Measurements from ENCODE around the gene ADAM30. TPM values are rescaled to one million over a fixed set of nuclear protein-coding genes. Genes with fewer than 3 reads are reported as not detected.

Gene ADAM30
- polyA plus RNA-seq, 2 donors = not detected

- Histone ChIP-seq H3K36me3 (ENCODE audit: control insufficient read depth in 2 of 2, insufficient read depth in 2 of 2, low read length in 1 of 2) (peaks cover 6 to 18% of the 10 kb centered on the region in 2 donors), H3K4me3 (ENCODE audit: low read depth in 1 of 2, low read length in 2 of 2) (no peak overlapping the region), H3K27ac (ENCODE audit: low read depth in 2 of 2, low read length in 1 of 2) (no peak overlapping the region), H3K27me3 (ENCODE audit: control insufficient read depth in 1 of 2, insufficient read depth in 2 of 2, low read length in 2 of 2) (no peaks in the 10 kb centered on the region), H3K4me1 (ENCODE audit: control insufficient read depth in 2 of 2, insufficient read depth in 2 of 2, low read length in 1 of 2) (peaks cover 0 to 2% of the 10 kb centered on the region in 2 donors), H3K9me3 (ENCODE audit: control insufficient read depth in 2 of 2, insufficient read depth in 1 of 2, low read depth in 1 of 2, low read length in 1 of 2) (peaks cover 0 to 7% of the 10 kb centered on the region in 2 donors)
- WGBS, 2 donors = 73 to 81% methylated on average over 4 of the region's 4 CpGs
Measured at GRCh38 chr1:119910618-119911017, 14.3 kb upstream of the ADAM30 start.

GRCh38 chr1:119909890-119910596 is 13.7 kb upstream of the ADAM30 start:
- 70 to 71% methylated on average over 9 of the region's 9 CpGs for WGBS, 2 donors
- H3K27ac ChIP-seq (ENCODE audit: low read depth in 2 of 2, low read length in 1 of 2) = no peak overlapping the region
- H3K4me3 ChIP-seq (ENCODE audit: low read depth in 1 of 2, low read length in 2 of 2) = no peak overlapping the region
- H3K4me1 ChIP-seq (ENCODE audit: control insufficient read depth in 2 of 2, insufficient read depth in 2 of 2, low read length in 1 of 2) = peaks cover 0 to 2% of the 10 kb centered on the region in 2 donors
- peaks cover under 1 to 12% of the 10 kb centered on the region in 2 donors for H3K36me3 ChIP-seq (ENCODE audit: control insufficient read depth in 2 of 2, insufficient read depth in 2 of 2, low read length in 1 of 2)
- H3K9me3 ChIP-seq (ENCODE audit: control insufficient read depth in 2 of 2, insufficient read depth in 1 of 2, low read depth in 1 of 2, low read length in 1 of 2) = peaks cover 0 to 7% of the 10 kb centered on the region in 2 donors
- no peaks in the 10 kb centered on the region for H3K27me3 ChIP-seq (ENCODE audit: control insufficient read depth in 1 of 2, insufficient read depth in 2 of 2, low read length in 2 of 2)

GRCh38 chr1:119908661-119909060 is 12.3 kb upstream of the ADAM30 start:
- H3K27me3 ChIP-seq (ENCODE audit: control insufficient read depth in 1 of 2, insufficient read depth in 2 of 2, low read length in 2 of 2) = no peaks in the 10 kb centered on the region
- 88 to 91% methylated on average over 3 of the region's 3 CpGs for WGBS, 2 donors
- no peak overlapping the region for H3K4me3 ChIP-seq (ENCODE audit: low read depth in 1 of 2, low read length in 2 of 2)
- H3K27ac ChIP-seq (ENCODE audit: low read depth in 2 of 2, low read length in 1 of 2) = no peak overlapping the region
- H3K9me3 ChIP-seq (ENCODE audit: control insufficient read depth in 2 of 2, insufficient read depth in 1 of 2, low read depth in 1 of 2, low read length in 1 of 2) = peaks cover 0 to 7% of the 10 kb centered on the region in 2 donors
- H3K36me3 ChIP-seq (ENCODE audit: control insufficient read depth in 2 of 2, insufficient read depth in 2 of 2, low read length in 1 of 2) = peaks cover 0 to 7% of the 10 kb centered on the region in 2 donors
- peaks cover 0 to 2% of the 10 kb centered on the region in 2 donors for H3K4me1 ChIP-seq (ENCODE audit: control insufficient read depth in 2 of 2, insufficient read depth in 2 of 2, low read length in 1 of 2)

DNA sequence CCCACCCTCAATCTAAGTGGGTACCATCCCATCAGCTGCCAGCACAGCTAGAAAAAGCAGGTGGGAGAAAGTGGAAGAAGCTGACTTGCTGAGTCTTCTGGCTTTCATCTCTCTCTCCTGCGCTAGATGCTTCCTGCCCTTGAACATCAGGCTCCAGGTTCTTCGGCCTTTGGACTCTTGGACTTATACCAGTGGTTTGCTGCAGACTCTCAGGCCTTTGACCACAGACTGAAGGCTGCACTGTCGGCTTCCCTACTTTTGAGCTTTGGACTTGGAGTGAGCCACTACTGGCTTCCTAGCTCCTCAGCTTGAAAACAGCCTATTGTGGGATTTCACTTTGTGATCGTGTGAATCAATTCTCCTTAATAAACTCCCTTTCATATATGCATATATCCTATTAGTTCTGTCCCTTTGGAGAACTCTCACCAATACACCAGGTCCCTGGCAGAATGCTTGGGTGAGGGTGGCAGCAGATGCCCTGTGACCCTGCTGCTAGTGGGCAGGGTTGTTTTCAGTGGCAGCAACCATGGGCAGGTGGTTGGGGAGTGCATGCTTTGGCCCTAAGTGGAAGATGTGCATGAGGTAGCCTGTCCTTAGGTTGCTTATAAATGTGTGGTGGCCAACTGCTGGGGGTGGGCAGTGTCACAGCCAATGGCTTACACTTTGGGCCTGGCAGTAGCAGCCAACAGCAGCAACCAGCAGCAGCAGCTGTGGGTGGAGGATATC is 10.8 kb upstream of the ADAM30 start:
- peaks cover 0 to 2% of the 10 kb centered on the region in 2 donors for H3K4me1 ChIP-seq (ENCODE audit: control insufficient read depth in 2 of 2, insufficient read depth in 2 of 2, low read length in 1 of 2)
- no peak overlapping the region for H3K4me3 ChIP-seq (ENCODE audit: low read depth in 1 of 2, low read length in 2 of 2)
- no peaks in the 10 kb centered on the region for H3K27me3 ChIP-seq (ENCODE audit: control insufficient read depth in 1 of 2, insufficient read depth in 2 of 2, low read length in 2 of 2)
- no peak overlapping the region for H3K27ac ChIP-seq (ENCODE audit: low read depth in 2 of 2, low read length in 1 of 2)
- H3K9me3 ChIP-seq (ENCODE audit: control insufficient read depth in 2 of 2, insufficient read depth in 1 of 2, low read depth in 1 of 2, low read length in 1 of 2) = peaks cover 0 to 7% of the 10 kb centered on the region in 2 donors
- WGBS, 2 donors = 86 to 93% methylated on average over 4 of the region's 4 CpGs
- peaks cover 0 to 7% of the 10 kb centered on the region in 2 donors for H3K36me3 ChIP-seq (ENCODE audit: control insufficient read depth in 2 of 2, insufficient read depth in 2 of 2, low read length in 1 of 2)

- no peaks in the 10 kb centered on the region for H3K4me1 ChIP-seq (ENCODE audit: control insufficient read depth in 2 of 2, insufficient read depth in 2 of 2, low read length in 1 of 2)
- no peak overlapping the region for H3K27ac ChIP-seq (ENCODE audit: low read depth in 2 of 2, low read length in 1 of 2)
- H3K27me3 ChIP-seq (ENCODE audit: control insufficient read depth in 1 of 2, insufficient read depth in 2 of 2, low read length in 2 of 2) = no peaks in the 10 kb centered on the region
- no peaks in the 10 kb centered on the region for H3K36me3 ChIP-seq (ENCODE audit: control insufficient read depth in 2 of 2, insufficient read depth in 2 of 2, low read length in 1 of 2)
- peaks cover 0 to 7% of the 10 kb centered on the region in 2 donors for H3K9me3 ChIP-seq (ENCODE audit: control insufficient read depth in 2 of 2, insufficient read depth in 1 of 2, low read depth in 1 of 2, low read length in 1 of 2)
- no peak overlapping the region for H3K4me3 ChIP-seq (ENCODE audit: low read depth in 1 of 2, low read length in 2 of 2)
Measured at GRCh38 chr1:119903443-119903835, 7.1 kb upstream of the ADAM30 start.

DNA sequence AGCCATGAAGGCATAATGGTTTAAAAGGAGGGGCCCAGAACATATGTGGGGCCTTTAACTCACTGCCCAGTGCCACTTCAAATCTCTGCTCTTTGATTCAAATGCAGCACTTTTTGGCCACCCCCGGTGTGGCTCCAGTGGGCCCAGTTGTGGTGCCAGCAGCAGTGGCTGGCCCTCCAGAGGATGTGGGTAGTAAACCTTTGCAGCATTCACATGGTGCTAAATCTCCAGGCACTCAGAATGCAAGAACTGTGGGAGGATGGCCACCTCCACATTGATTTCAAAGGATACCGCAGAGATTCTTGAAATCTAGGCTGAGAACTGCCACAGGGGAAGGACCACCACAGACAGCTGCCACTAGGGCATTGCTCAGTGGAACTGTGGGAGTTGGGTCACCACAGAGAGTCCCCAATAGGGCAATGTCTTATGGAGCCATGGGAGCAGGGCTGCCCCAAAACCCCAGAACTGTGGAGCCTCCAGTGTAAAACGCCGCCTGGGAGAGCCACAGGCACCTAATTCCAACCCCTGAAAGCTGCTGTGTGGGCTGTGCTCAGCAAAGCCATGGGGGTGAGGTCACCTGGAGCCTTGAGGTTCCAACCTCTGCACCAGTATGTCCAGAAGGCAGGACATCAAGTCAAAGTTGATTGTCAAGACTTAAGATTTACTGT is 6.6 kb upstream of the ADAM30 start:
- WGBS, 2 donors = 90 to 91% methylated on average over 4 of the region's 4 CpGs

GRCh38 chr1:119898981-119899720 is 2.8 kb upstream of the ADAM30 start:
- H3K27me3 ChIP-seq (ENCODE audit: control insufficient read depth in 1 of 2, insufficient read depth in 2 of 2, low read length in 2 of 2) = no peaks in the 10 kb centered on the region
- H3K4me3 ChIP-seq (ENCODE audit: low read depth in 1 of 2, low read length in 2 of 2) = no peak overlapping the region
- H3K27ac ChIP-seq (ENCODE audit: low read depth in 2 of 2, low read length in 1 of 2) = no peak overlapping the region
- 73 to 78% methylated on average over 3 of the region's 3 CpGs for WGBS, 2 donors
- H3K36me3 ChIP-seq (ENCODE audit: control insufficient read depth in 2 of 2, insufficient read depth in 2 of 2, low read length in 1 of 2) = no peaks in the 10 kb centered on the region
- H3K9me3 ChIP-seq (ENCODE audit: control insufficient read depth in 2 of 2, insufficient read depth in 1 of 2, low read depth in 1 of 2, low read length in 1 of 2) = no peaks in the 10 kb centered on the region
- no peaks in the 10 kb centered on the region for H3K4me1 ChIP-seq (ENCODE audit: control insufficient read depth in 2 of 2, insufficient read depth in 2 of 2, low read length in 1 of 2)

More for the DNA sequence above, 6.6 kb upstream of the ADAM30 start:
- H3K27me3 ChIP-seq (ENCODE audit: control insufficient read depth in 1 of 2, insufficient read depth in 2 of 2, low read length in 2 of 2) = no peaks in the 10 kb centered on the region
- no peaks in the 10 kb centered on the region for H3K36me3 ChIP-seq (ENCODE audit: control insufficient read depth in 2 of 2, insufficient read depth in 2 of 2, low read length in 1 of 2)
- no peak overlapping the region for H3K4me3 ChIP-seq (ENCODE audit: low read depth in 1 of 2, low read length in 2 of 2)
- H3K9me3 ChIP-seq (ENCODE audit: control insufficient read depth in 2 of 2, insufficient read depth in 1 of 2, low read depth in 1 of 2, low read length in 1 of 2) = peaks cover 0 to 7% of the 10 kb centered on the region in 2 donors
- no peak overlapping the region for H3K27ac ChIP-seq (ENCODE audit: low read depth in 2 of 2, low read length in 1 of 2)
- H3K4me1 ChIP-seq (ENCODE audit: control insufficient read depth in 2 of 2, insufficient read depth in 2 of 2, low read length in 1 of 2) = no peaks in the 10 kb centered on the region

GRCh38 chr1:119898530-119898929 is 2.2 kb upstream of the ADAM30 start:
- Histone ChIP-seq H3K27me3 (ENCODE audit: control insufficient read depth in 1 of 2, insufficient read depth in 2 of 2, low read length in 2 of 2) (no peaks in the 10 kb centered on the region), H3K36me3 (ENCODE audit: control insufficient read depth in 2 of 2, insufficient read depth in 2 of 2, low read length in 1 of 2) (no peaks in the 10 kb centered on the region), H3K27ac (ENCODE audit: low read depth in 2 of 2, low read length in 1 of 2) (no peak overlapping the region), H3K4me3 (ENCODE audit: low read depth in 1 of 2, low read length in 2 of 2) (no peak overlapping the region), H3K4me1 (ENCODE audit: control insufficient read depth in 2 of 2, insufficient read depth in 2 of 2, low read length in 1 of 2) (no peaks in the 10 kb centered on the region), H3K9me3 (ENCODE audit: control insufficient read depth in 2 of 2, insufficient read depth in 1 of 2, low read depth in 1 of 2, low read length in 1 of 2) (no peaks in the 10 kb centered on the region)
- WGBS, 2 donors = 77 to 78% methylated on average over 2 of the region's 2 CpGs

DNA sequence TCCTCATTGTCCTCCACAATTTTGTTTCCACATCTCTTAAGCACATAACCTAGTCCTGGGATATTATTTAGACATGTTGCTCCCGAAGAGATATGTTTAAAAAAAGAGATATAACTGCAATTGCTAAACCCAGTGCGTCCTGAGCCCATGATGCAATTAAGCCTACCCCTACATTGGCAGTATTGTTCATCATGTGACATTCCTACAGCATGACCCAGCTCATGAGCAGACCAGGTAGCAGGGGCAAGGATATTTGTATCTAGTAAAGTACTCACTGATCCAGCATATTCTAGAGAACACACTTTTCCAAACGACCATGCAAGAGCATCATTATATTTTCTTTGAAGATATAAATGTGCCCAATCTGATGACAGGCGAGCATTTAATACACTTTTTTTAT is 1.2 kb downstream of the ADAM30 start:
- 84 to 89% methylated on average over 4 of the region's 4 CpGs for WGBS, 2 donors
- no peaks in the 10 kb centered on the region for H3K4me1 ChIP-seq (ENCODE audit: control insufficient read depth in 2 of 2, insufficient read depth in 2 of 2, low read length in 1 of 2)
- H3K27me3 ChIP-seq (ENCODE audit: control insufficient read depth in 1 of 2, insufficient read depth in 2 of 2, low read length in 2 of 2) = no peaks in the 10 kb centered on the region
- no peak overlapping the region for H3K4me3 ChIP-seq (ENCODE audit: low read depth in 1 of 2, low read length in 2 of 2)
- no peak overlapping the region for H3K27ac ChIP-seq (ENCODE audit: low read depth in 2 of 2, low read length in 1 of 2)
- H3K9me3 ChIP-seq (ENCODE audit: control insufficient read depth in 2 of 2, insufficient read depth in 1 of 2, low read depth in 1 of 2, low read length in 1 of 2) = no peaks in the 10 kb centered on the region
- H3K36me3 ChIP-seq (ENCODE audit: control insufficient read depth in 2 of 2, insufficient read depth in 2 of 2, low read length in 1 of 2) = no peaks in the 10 kb centered on the region

Measured in esophagus (tissue), 2 donors.